ENCODE results near the gene WWP2. TPM values are rescaled to one million over a fixed set of nuclear protein-coding genes. Genes with fewer than 3 reads are reported as not detected.

The WWP2 gene
- total RNA-seq, 3 donors from 2014 or later (not counting 1 experiment from before 2014, with no cell fraction given) = 72.8 to 95.6 (median 81.6) TPM

DNA sequence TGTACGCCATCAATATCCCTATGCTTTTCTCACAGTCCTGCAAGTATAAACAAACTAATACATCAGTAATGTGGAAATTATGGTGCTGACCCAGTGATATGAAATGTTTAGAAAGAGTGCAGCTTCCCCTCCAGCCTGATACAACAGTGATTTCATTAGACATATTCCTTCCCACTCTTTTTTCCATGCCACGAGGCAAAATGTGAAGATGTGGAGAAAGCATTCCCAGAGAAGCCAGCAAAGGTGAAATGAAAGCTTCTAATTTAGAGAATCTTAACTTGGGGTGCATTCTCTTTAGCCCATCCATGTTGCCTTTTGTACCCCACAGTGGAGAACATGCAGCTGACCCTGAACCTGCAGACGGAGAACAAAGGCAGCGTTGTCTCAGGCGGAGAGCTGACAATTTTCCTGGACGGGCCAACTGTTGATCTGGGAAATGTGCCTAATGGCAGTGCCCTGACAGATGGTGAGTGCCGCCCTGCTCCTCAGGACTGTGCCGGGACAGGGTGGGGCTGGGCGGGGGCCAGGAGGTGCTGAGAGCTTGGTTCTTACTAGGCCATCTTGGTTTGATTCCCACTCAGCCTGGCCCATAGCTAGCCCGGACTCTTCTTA, 77.8 kb downstream of the WWP2 start:
- no peaks in the 10 kb centered on the region for H3K4me1 ChIP-seq (ENCODE audit: control insufficient read depth, insufficient read depth, low read length)
- TF ChIP-seq, protein P1, sequence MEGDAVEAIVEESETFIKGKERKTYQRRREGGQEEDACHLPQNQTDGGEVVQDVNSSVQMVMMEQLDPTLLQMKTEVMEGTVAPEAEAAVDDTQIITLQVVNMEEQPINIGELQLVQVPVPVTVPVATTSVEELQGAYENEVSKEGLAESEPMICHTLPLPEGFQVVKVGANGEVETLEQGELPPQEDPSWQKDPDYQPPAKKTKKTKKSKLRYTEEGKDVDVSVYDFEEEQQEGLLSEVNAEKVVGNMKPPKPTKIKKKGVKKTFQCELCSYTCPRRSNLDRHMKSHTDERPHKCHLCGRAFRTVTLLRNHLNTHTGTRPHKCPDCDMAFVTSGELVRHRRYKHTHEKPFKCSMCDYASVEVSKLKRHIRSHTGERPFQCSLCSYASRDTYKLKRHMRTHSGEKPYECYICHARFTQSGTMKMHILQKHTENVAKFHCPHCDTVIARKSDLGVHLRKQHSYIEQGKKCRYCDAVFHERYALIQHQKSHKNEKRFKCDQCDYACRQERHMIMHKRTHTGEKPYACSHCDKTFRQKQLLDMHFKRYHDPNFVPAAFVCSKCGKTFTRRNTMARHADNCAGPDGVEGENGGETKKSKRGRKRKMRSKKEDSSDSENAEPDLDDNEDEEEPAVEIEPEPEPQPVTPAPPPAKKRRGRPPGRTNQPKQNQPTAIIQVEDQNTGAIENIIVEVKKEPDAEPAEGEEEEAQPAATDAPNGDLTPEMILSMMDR (IDR thresholded peaks at IDR 0.05) = no peak
- H3K27ac ChIP-seq (ENCODE audit: low read length) = no peak overlapping the region
- peaks cover 0 to 4% of the 10 kb centered on the region in 2 donors for H3K4me1 Mint-ChIP-seq
- H3K27ac Mint-ChIP-seq = no peak overlapping the region
- H3K27me3 ChIP-seq (ENCODE audit: control insufficient read depth, insufficient read depth, low read length) = no peaks in the 10 kb centered on the region
- DNase-seq (no peak), ATAC-seq (no peak)
- 93% methylated on average over 9 of the region's 10 CpGs for WGBS (ENCODE audit: insufficient coverage)
- no peaks in the 10 kb centered on the region for H3K9me3 ChIP-seq (ENCODE audit: control insufficient read depth, insufficient read depth, low read length)
- H3K27me3 Mint-ChIP-seq (ENCODE audit: low read depth in 2 of 2) = no peaks in the 10 kb centered on the region
- H3K4me3 ChIP-seq (ENCODE audit: low read length) = no peak overlapping the region
- peaks cover 48% of the 10 kb centered on the region for H3K36me3 ChIP-seq (ENCODE audit: control insufficient read depth, insufficient read depth, low read length)
- no peak overlapping the region for H3K4me3 Mint-ChIP-seq
- intact Hi-C loops (cut with micrococcal nuclease) = no loop called here
- peaks cover 20% of the 10 kb centered on the region for H3K36me3 Mint-ChIP-seq
- H3K9me3 Mint-ChIP-seq = no peaks in the 10 kb centered on the region

DNA sequence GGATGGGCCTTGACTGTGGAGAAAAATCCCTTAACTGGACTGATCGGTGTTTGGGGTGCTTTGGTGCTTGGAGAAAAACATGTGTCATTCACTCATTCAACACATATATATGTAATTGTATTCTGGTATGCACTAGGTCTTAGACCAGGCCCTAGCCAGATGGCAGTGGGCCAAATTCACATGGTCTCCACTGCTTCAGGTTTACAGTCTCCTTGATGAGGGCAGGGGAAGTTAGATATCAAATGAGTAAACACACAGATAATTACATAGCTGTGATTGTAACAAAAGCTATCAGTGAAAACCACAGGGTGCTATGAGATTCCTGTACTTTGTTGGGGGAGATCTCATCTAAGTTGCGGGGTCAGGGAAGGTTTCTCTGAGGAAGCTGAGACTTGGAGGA, 78.8 kb downstream of the WWP2 start:
- Histone ChIP-seq H3K9me3 (ENCODE audit: control insufficient read depth, insufficient read depth, low read length) (no peaks in the 10 kb centered on the region), H3K27ac (ENCODE audit: low read length) (no peak overlapping the region), H3K36me3 (ENCODE audit: control insufficient read depth, insufficient read depth, low read length) (peaks cover 50% of the 10 kb centered on the region), H3K4me1 (ENCODE audit: control insufficient read depth, insufficient read depth, low read length) (no peaks in the 10 kb centered on the region), H3K4me3 (ENCODE audit: low read length) (no peak overlapping the region), H3K27me3 (ENCODE audit: control insufficient read depth, insufficient read depth, low read length) (no peaks in the 10 kb centered on the region)
- H3K4me3 Mint-ChIP-seq = no peak overlapping the region
- no peaks in the 10 kb centered on the region for H3K27me3 Mint-ChIP-seq (ENCODE audit: low read depth in 2 of 2)
- intact Hi-C loops (cut with micrococcal nuclease) = no loop called here
- WGBS (ENCODE audit: insufficient coverage) = 95% methylated on average over 1 of the region's 2 CpGs
- peaks cover 0 to 4% of the 10 kb centered on the region in 2 donors for H3K4me1 Mint-ChIP-seq
- TF ChIP-seq, protein P1 (IDR thresholded peaks at IDR 0.05) = no peak
- H3K9me3 Mint-ChIP-seq = no peaks in the 10 kb centered on the region
- H3K36me3 Mint-ChIP-seq = peaks cover 20% of the 10 kb centered on the region
- no peak for DNase-seq
- H3K27ac Mint-ChIP-seq = no peak overlapping the region
- ATAC-seq = no peak

DNA sequence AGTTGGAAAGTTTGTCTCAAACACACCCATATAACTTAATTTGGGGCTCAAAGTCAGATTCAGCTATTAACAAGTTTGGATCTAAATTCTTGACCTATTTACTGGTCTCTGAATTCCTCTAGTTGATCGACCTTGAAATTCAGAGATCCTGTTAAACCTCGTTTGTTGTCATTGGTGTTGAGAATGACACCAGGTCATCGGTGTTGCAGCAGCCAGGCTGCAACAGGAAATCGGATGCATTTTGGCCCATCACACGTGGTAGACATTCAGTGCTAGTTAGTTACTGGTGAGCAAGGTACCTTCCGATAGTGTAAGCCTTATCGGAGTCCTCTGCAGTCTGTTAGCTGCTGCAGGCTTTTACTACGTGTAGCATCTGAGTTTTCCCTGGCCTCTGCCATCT, 82.3 kb downstream of the WWP2 start:
- no peaks in the 10 kb centered on the region for H3K4me1 ChIP-seq (ENCODE audit: control insufficient read depth, insufficient read depth, low read length)
- peaks cover 4 to 8% of the 10 kb centered on the region in 2 donors for H3K4me1 Mint-ChIP-seq
- H3K9me3 ChIP-seq (ENCODE audit: control insufficient read depth, insufficient read depth, low read length) = no peaks in the 10 kb centered on the region
- peaks cover 48% of the 10 kb centered on the region for H3K36me3 ChIP-seq (ENCODE audit: control insufficient read depth, insufficient read depth, low read length)
- H3K27me3 ChIP-seq (ENCODE audit: control insufficient read depth, insufficient read depth, low read length) = no peaks in the 10 kb centered on the region
- no peak overlapping the region for H3K4me3 Mint-ChIP-seq
- intact Hi-C loops (cut with micrococcal nuclease) = no loop called here
- peaks cover 20% of the 10 kb centered on the region for H3K36me3 Mint-ChIP-seq
- 89% methylated on average over 8 of the region's 8 CpGs for WGBS (ENCODE audit: insufficient coverage)
- no peak for ATAC-seq
- no peak for DNase-seq
- H3K27ac ChIP-seq (ENCODE audit: low read length) = no peak overlapping the region
- no peak overlapping the region for H3K4me3 ChIP-seq (ENCODE audit: low read length)
- no peaks in the 10 kb centered on the region for H3K9me3 Mint-ChIP-seq
- TF ChIP-seq, protein P1 (IDR thresholded peaks at IDR 0.05) = no peak
- H3K27me3 Mint-ChIP-seq (ENCODE audit: low read depth in 2 of 2) = no peaks in the 10 kb centered on the region
- no peak overlapping the region for H3K27ac Mint-ChIP-seq

DNA sequence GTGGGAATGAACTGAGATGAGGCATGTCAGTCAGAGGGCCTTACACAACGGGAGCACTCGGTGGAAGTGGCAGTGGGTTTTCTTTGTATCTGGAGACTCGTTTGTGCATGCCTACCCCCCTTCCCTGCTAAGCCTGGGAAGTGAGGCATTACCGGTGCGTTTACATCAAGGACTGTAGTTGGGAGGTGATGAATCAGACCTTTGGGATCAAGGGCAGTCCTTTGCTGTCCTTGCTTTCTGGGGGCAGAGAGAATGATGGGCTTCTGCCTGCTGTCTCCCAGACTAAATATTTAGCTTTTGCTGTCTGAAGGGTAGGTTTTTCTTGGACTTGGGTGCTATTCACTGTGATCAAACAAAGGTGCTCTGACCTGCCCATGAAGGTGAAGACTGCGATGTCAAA, 83.0 kb downstream of the WWP2 start:
- H3K4me3 Mint-ChIP-seq = no peak overlapping the region
- no peaks in the 10 kb centered on the region for H3K27me3 ChIP-seq (ENCODE audit: control insufficient read depth, insufficient read depth, low read length)
- no peaks in the 10 kb centered on the region for H3K9me3 ChIP-seq (ENCODE audit: control insufficient read depth, insufficient read depth, low read length)
- H3K4me3 ChIP-seq (ENCODE audit: low read length) = no peak overlapping the region
- H3K27me3 Mint-ChIP-seq (ENCODE audit: low read depth in 2 of 2) = no peaks in the 10 kb centered on the region
- peaks cover 4 to 9% of the 10 kb centered on the region in 2 donors for H3K4me1 Mint-ChIP-seq
- H3K36me3 ChIP-seq (ENCODE audit: control insufficient read depth, insufficient read depth, low read length) = peaks cover 45% of the 10 kb centered on the region
- intact Hi-C loops (cut with micrococcal nuclease) = no loop called here
- no peak for ATAC-seq
- peaks cover 20% of the 10 kb centered on the region for H3K36me3 Mint-ChIP-seq
- no peaks in the 10 kb centered on the region for H3K9me3 Mint-ChIP-seq
- no peak overlapping the region for H3K27ac ChIP-seq (ENCODE audit: low read length)
- no peak for DNase-seq
- TF ChIP-seq, protein P1 (IDR thresholded peaks at IDR 0.05) = no peak
- H3K4me1 ChIP-seq (ENCODE audit: control insufficient read depth, insufficient read depth, low read length) = no peaks in the 10 kb centered on the region
- WGBS (ENCODE audit: insufficient coverage) = 95% methylated on average over 5 of the region's 6 CpGs
- H3K27ac Mint-ChIP-seq = no peak overlapping the region
